GM12872 (cell line): ENCODE data around the gene UBE2I.

Experiments used
- TF ChIP-seq, protein P1 (sequence below): IDR thresholded peaks from 3 replicates; pipeline ENCODE4 v1.5.1; 2011; ENCODE audit warnings: low read depth, mild to moderate bottlenecking, low read length, moderate library complexity; ENCODE audit not compliant: insufficient read depth

Gene UBE2I

GRCh38 chr16:1333854-1334700 lies 24.6 kb downstream of the UBE2I start:
- TF ChIP-seq, protein P1, sequence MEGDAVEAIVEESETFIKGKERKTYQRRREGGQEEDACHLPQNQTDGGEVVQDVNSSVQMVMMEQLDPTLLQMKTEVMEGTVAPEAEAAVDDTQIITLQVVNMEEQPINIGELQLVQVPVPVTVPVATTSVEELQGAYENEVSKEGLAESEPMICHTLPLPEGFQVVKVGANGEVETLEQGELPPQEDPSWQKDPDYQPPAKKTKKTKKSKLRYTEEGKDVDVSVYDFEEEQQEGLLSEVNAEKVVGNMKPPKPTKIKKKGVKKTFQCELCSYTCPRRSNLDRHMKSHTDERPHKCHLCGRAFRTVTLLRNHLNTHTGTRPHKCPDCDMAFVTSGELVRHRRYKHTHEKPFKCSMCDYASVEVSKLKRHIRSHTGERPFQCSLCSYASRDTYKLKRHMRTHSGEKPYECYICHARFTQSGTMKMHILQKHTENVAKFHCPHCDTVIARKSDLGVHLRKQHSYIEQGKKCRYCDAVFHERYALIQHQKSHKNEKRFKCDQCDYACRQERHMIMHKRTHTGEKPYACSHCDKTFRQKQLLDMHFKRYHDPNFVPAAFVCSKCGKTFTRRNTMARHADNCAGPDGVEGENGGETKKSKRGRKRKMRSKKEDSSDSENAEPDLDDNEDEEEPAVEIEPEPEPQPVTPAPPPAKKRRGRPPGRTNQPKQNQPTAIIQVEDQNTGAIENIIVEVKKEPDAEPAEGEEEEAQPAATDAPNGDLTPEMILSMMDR: no peak

DNA sequence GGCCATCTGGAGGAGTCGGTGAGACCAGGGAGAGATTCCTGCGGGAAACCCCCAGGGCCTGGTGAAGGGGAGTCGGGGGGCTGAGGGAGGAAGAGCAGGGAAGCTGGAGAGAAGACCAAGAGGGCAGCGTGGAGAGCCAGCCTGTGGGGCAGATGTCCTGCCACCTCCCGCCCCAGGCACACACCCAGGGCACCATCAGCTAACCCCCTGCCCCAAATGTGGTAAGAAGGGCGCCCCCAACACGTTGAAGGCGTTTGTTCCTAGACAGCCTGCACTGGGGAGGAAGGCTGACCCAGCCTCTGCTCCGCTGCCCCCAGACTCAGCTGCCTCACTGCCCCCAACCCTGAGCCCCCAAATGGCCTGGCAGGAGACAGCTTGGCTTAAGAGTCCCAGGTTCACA lies 25.3 kb downstream of the UBE2I start:
- TF ChIP-seq, protein P1: no peak

DNA sequence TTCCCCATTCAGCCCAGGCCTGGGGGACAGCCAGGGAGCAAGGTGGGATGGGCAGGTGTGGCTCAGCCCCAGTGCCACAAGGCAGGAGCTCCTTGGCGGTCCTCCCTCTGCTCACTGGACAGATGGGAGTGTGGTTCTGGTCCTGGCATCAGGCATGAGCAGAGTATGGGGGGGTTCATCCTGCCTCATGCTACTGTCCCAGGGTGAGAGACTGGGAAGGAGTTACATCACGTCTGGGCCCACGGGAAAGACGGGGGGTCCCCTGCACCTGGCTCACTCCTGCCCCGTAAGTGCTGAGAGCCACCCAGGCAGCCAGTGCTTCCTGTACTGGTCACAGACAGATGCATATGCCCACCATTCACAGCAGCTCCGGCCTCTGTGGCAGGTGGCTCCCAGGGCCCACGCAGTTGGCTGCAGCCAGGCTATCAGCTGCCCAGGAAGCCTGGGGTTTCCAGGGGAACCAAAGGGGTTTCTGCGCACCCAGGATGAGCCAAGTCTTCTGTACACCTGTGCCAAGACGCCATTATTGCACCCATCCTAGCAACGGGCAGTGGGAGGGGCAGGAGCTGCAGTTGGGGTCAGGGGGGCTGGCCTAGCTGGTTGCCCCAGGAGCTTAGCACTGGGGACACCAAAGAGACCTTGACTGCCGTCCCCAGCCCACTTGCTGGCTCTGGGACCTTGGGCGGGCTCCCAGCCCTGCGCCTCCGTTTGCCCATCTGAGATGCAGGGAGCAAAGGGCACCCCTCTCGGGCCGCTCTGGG lies 26.0 kb downstream of the UBE2I start:
- TF ChIP-seq, protein P1: no peak

- TF ChIP-seq, protein P1: no peak
These were observed 26.6 kb downstream of the UBE2I start for GRCh38 chr16:1335996-1336395.

DNA sequence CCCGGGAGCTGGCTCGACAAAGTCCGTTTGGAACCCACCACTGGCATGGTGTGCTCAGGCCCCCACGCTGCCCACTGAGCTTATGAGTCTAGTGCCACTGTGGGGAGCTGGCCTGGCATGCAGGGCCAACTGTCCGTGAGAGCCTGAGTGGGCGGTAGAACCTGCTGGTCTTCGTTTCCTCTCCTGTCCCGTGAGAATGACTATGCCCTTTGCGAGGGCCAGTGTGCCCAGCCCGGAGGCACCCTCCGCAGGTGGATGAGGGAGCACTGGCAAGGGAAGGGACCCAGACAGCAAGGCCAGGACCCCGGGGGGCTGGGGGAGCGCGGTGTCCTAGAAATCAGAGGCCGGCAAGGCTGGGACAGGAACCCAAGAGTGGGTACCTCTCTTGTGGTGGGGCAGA lies 27.2 kb downstream of the UBE2I start:
- TF ChIP-seq, protein P1: no peak

GRCh38 chr16:1337486-1337885 lies 28.1 kb downstream of the UBE2I start:
- TF ChIP-seq, protein P1: no peak

- TF ChIP-seq, protein P1: peak; percentile 69
These were observed 28.8 kb downstream of the UBE2I start for GRCh38 chr16:1338119-1338730.
